A549 (cell line): ENCODE measurements around the gene TMEM125. TPM values are rescaled to one million over a fixed set of nuclear protein-coding genes. Genes with fewer than 3 reads are reported as not detected.

ENCODE experiments used
- ATAC-seq, 2 experiments: fragments of 200-7000 bp in 1 of 2; fragments of >200 bp in 1 of 2; cut with Nextera tagmentation in 1 of 2; cut with Tn5 transposase in 1 of 2; 3 replicates each; pipeline versions ENCODE4 v1.8.0 to v1.9.1; 2018 to 2020; ENCODE audit warnings: mild to moderate bottlenecking in 1 of 2, moderate library complexity in 1 of 2
- CTCF ChIA-PET: fragments of 300-600 bp; sonication (Branson Sonifier 250); formaldehyde crosslinking; extraction: SDS; loops from one replicate; lab custom pipeline; 2021; ENCODE audit warnings: antibody characterized with exemption, inconsistent platforms; lab: Yijun Ruan, JAX
- POLR2A ChIA-PET: fragments of 350-600 bp; formaldehyde crosslinking; extraction: SDS; loops from one replicate; lab custom pipeline; 2021; ENCODE audit warnings: antibody characterized with exemption, inconsistent platforms; lab: Yijun Ruan, JAX
- DNase-seq, 2 experiments: peaks; one replicate each; pipeline versions ENCODE4 v3.0.0 to v3.0.0-alpha.2; 2011 to 2016; ENCODE audit warnings: low read depth in 1 of 2, low spot score in 1 of 2
- FAIRE-seq: peaks from 2 replicates; lab custom pipeline; 2011; peaks lifted over from hg19 to GRCh38; lab: Jason Lieb, UNC
- H3K27ac ChIP-seq, 2 experiments: fragments of >200 bp; sonication (Bioruptor Twin); formaldehyde crosslinking; 3 replicates each; pipeline ENCODE4 v1.5.1; 2016 to 2017
- H3K4me1 ChIP-seq: fragments of >200 bp; sonication (Bioruptor Twin); formaldehyde crosslinking; 3 replicates; pipeline ENCODE4 v1.6.1; 2016
- H3K4me2 ChIP-seq: fragments of >200 bp; sonication (Bioruptor Twin); formaldehyde crosslinking; 3 replicates; pipeline ENCODE4 v1.6.1; 2016
- H3K4me3 ChIP-seq: fragments of >200 bp; sonication (Bioruptor Twin); formaldehyde crosslinking; 3 replicates; pipeline ENCODE4 v1.5.1; 2016
- H3K9me3 ChIP-seq: fragments of >200 bp; sonication (Bioruptor Twin); formaldehyde crosslinking; 3 replicates; pipeline ENCODE4 v1.6.1; 2016
- BCL3 ChIP-seq: fragments of >200 bp; sonication (Bioruptor Twin); formaldehyde crosslinking; IDR thresholded peaks from 3 replicates; pipeline ENCODE4 v1.6.1; 2016
- CBX8 ChIP-seq: fragments of 200-600 bp; sonication (generic); IDR thresholded peaks from 2 replicates; pipeline ENCODE4 v1.6.1; 2016
- CHD2 ChIP-seq: fragments of 150-350 bp; IDR thresholded peaks from 2 replicates; pipeline ENCODE4 v1.6.1; 2014; ENCODE audit warnings: low read length; ENCODE audit not compliant: partially characterized antibody
- CHD4 ChIP-seq: fragments of 200-600 bp; sonication (generic); IDR thresholded peaks from 2 replicates; pipeline ENCODE4 v1.6.1; 2016; ENCODE audit warnings: antibody characterized with exemption, mild to moderate bottlenecking, borderline replicate concordance
- EHF ChIP-seq: fragments of 250-450 bp; sonication (Bioruptor Pico); IDR thresholded peaks from 2 replicates; pipeline ENCODE4 v1.5.0; 2020; ENCODE audit warnings: mild to moderate bottlenecking
- ESRRA ChIP-seq: fragments of 150-350 bp; IDR thresholded peaks from 2 replicates; pipeline ENCODE4 v1.6.1; 2014; ENCODE audit warnings: mild to moderate bottlenecking, low read length, borderline replicate concordance
- FOXS1 ChIP-seq: fragments of 250-450 bp; sonication (Bioruptor Pico); IDR thresholded peaks from 2 replicates; pipeline ENCODE4 v1.5.0; 2020; ENCODE audit warnings: mild to moderate bottlenecking, moderate library complexity
- GATA3 ChIP-seq: IDR thresholded peaks from 2 replicates; pipeline ENCODE4 v1.6.1; 2012; ENCODE audit warnings: borderline replicate concordance
- HDAC2 ChIP-seq: fragments of 200-600 bp; sonication (generic); IDR thresholded peaks from 2 replicates; pipeline ENCODE4 v1.6.1; 2016
- HEYL ChIP-seq: fragments of 250-450 bp; sonication (Bioruptor Pico); IDR thresholded peaks from 2 replicates; pipeline ENCODE4 v1.8.0; 2021; ENCODE audit warnings: mild to moderate bottlenecking, moderate library complexity
- HOXA7 ChIP-seq: fragments of 250-450 bp; sonication (Bioruptor Pico); IDR thresholded peaks from 2 replicates; pipeline ENCODE4 v1.5.0; 2020; ENCODE audit warnings: mild to moderate bottlenecking, moderate library complexity
- JUN ChIP-seq, 2 experiments: fragments of >200 bp; sonication (Bioruptor Twin); formaldehyde crosslinking; IDR thresholded peaks; 2 replicates in 1 of 2; 3 replicates in 1 of 2; pipeline ENCODE4 v1.6.1; 2016 to 2017
- JUNB ChIP-seq: fragments of >200 bp; sonication (Bioruptor Twin); formaldehyde crosslinking; IDR thresholded peaks from 2 replicates; pipeline ENCODE4 v1.6.1; 2016
- MAX ChIP-seq: IDR thresholded peaks from 2 replicates; pipeline ENCODE4 v1.6.1; 2012
- MAZ ChIP-seq: fragments of 150-350 bp; IDR thresholded peaks from 2 replicates; pipeline ENCODE4 v1.6.1; 2014; ENCODE audit warnings: antibody characterized with exemption, low read depth, low read length, borderline replicate concordance
- NFE2L2 ChIP-seq: fragments of 150-350 bp; conservative IDR thresholded peaks from 2 replicates; pipeline ENCODE4 v1.6.1; 2014; ENCODE audit warnings: low read length
- NPAS2 ChIP-seq: fragments of 250-450 bp; sonication (Bioruptor Pico); IDR thresholded peaks from 2 replicates; pipeline ENCODE4 v1.8.0; 2022; ENCODE audit warnings: mild to moderate bottlenecking, moderate library complexity, borderline replicate concordance
- PBX3 ChIP-seq: IDR thresholded peaks from 2 replicates; pipeline ENCODE4 v1.6.1; 2012
- RAD21 ChIP-seq, 2 experiments: fragments of >200 bp in 1 of 2; sonication (Bioruptor Twin) in 1 of 2; formaldehyde crosslinking in 1 of 2; IDR thresholded peaks in 1 of 2; conservative IDR thresholded peaks in 1 of 2; 2 replicates in 1 of 2; 3 replicates in 1 of 2; pipeline ENCODE4 v1.6.1; 2012 to 2018; ENCODE audit warnings: inconsistent platforms in 1 of 2
- SREBF2 ChIP-seq: fragments of 450-650 bp; IDR thresholded peaks from 2 replicates; pipeline ENCODE4 v1.6.1; 2014; ENCODE audit warnings: mild to moderate bottlenecking, moderate library complexity
- TP53 ChIP-seq: fragments of 250-450 bp; sonication (Bioruptor Pico); IDR thresholded peaks from 2 replicates; pipeline ENCODE4 v1.5.0; 2021; ENCODE audit warnings: mild to moderate bottlenecking, moderate library complexity
- ZC3H11A ChIP-seq: fragments of 450-650 bp; IDR thresholded peaks from 2 replicates; pipeline ENCODE4 v1.6.1; 2014; ENCODE audit warnings: antibody characterized with exemption, mild to moderate bottlenecking
- ZFP36 ChIP-seq: fragments of 450-650 bp; IDR thresholded peaks from 2 replicates; pipeline ENCODE4 v1.6.1; 2014; ENCODE audit warnings: borderline replicate concordance; ENCODE audit not compliant: partially characterized antibody
- ZNF302 ChIP-seq: fragments of 250-450 bp; sonication (Bioruptor Pico); IDR thresholded peaks from 2 replicates; pipeline ENCODE4 v1.9.0; 2021; ENCODE audit warnings: inconsistent platforms, mild to moderate bottlenecking, moderate library complexity
- ZSCAN20 ChIP-seq: fragments of 250-450 bp; sonication (Bioruptor Pico); IDR thresholded peaks from 2 replicates; pipeline ENCODE4 v1.8.0; 2022; ENCODE audit warnings: mild to moderate bottlenecking, moderate library complexity
- WGBS: methylation state at CpG from one replicate; pipeline ENCODE4 v1.1.6; 2017; ENCODE audit errors: missing lambda C conversion rate; 5-methylcytosine and 5-hydroxymethylcytosine counted together
- polyA plus RNA-seq, 4 experiments: library from polyadenylated mRNA; depleted of rRNA in 3 of 4; stranded (reverse); fragments of >200 nt; fragmentation: RNase III in 1 of 4; extraction: RNeasy Plus Mini Kit Qiagen cat#74134 plus additional on column Dnase treatment in 1 of 4; gene quantifications; 2 replicates in 3 of 4; 3 replicates in 1 of 4; pipeline ENCODE4 v1.2.3, GENCODE V29; 2011 to 2017

TMEM125 gene
- polyA plus RNA-seq, 2 of the 4 experiments (the other 2 are of a cell fraction), result not detected

GRCh38 chr1:43303471-43304313 is 33.9 kb downstream of the TMEM125 start:
- WGBS, result 79% methylated on average over 8 of the region's 8 CpGs
- no peak for DNase-seq
- no peak for TF ChIP-seq CHD2
- no peak for TF ChIP-seq JUN (IDR thresholded peaks at IDR 0.05)
- no peak for TF ChIP-seq ZNF302 (CRISPR knock-in tag)
- TF ChIP-seq FOXS1, result no peak
- no peak for TF ChIP-seq GATA3
- no peak for TF ChIP-seq ESRRA
- no peak for TF ChIP-seq CHD4
- TF ChIP-seq HDAC2, result no peak
- TF ChIP-seq ZFP36, result no peak
- TF ChIP-seq ZC3H11A, result no peak
- TF ChIP-seq MAX, result no peak
- TF ChIP-seq SREBF2, result no peak
- no peak for TF ChIP-seq MAZ
- TF ChIP-seq ZSCAN20 (CRISPR knock-in tag), result no peak
- TF ChIP-seq JUNB, result no peak
- TF ChIP-seq BCL3, result no peak
- TF ChIP-seq HOXA7 (CRISPR knock-in tag), result no peak
- TF ChIP-seq, all 56 proteins: peak for 0
- CTCF ChIA-PET, result interaction anchor here (0.8 kb wide), 1 partner anchor 13 kb away, joined by 3 read pairs; no protein-coding TSS in a partner anchor
- no peak overlapping the region for H3K4me2 ChIP-seq
- FAIRE-seq, result no peak
- no peaks in the 10 kb centered on the region for H3K4me1 ChIP-seq
- POLR2A ChIA-PET, result no interaction called here
- H3K27ac ChIP-seq, result no peak overlapping the region
- no peak overlapping the region for H3K4me3 ChIP-seq
- ATAC-seq, result no peak
- H3K9me3 ChIP-seq, result no peaks in the 10 kb centered on the region

GRCh38 chr1:43304314-43304681 is 34.5 kb downstream of the TMEM125 start:
- no peak overlapping the region for H3K4me2 ChIP-seq
- FAIRE-seq (no peak), ATAC-seq (no peak)
- 72% methylated on average over 8 of the region's 8 CpGs for WGBS
- POLR2A ChIA-PET, result no interaction called here
- TF ChIP-seq PBX3, result no peak
- no peak for TF ChIP-seq CHD4
- TF ChIP-seq MAX, result no peak
- TF ChIP-seq, all 56 proteins: peak for 0
- CTCF ChIA-PET, result interaction anchor here (2.1 kb wide), 1 partner anchor 13 kb away, joined by 5 read pairs; no protein-coding TSS in a partner anchor
- H3K4me1 ChIP-seq, result no peaks in the 10 kb centered on the region
- H3K27ac ChIP-seq, result no peak overlapping the region
- no peak overlapping the region for H3K4me3 ChIP-seq
- H3K9me3 ChIP-seq, result no peaks in the 10 kb centered on the region
- DNase-seq, result no peak

- no peak for TF ChIP-seq PBX3
- no peak for TF ChIP-seq TP53 (CRISPR knock-in tag)
- TF ChIP-seq BCL3, result no peak
- no peak for TF ChIP-seq CBX8
- no peak for TF ChIP-seq HEYL (CRISPR knock-in tag)
- no peak for TF ChIP-seq NFE2L2
- no peak for TF ChIP-seq NPAS2 (CRISPR knock-in tag)
- no peak for TF ChIP-seq RAD21 (conservative IDR thresholded peaks at IDR 0.05 in 1 of 2, IDR thresholded peaks at IDR 0.05 in 1 of 2)
- no peak for TF ChIP-seq EHF (CRISPR knock-in tag)
- TF ChIP-seq JUNB, result no peak
- TF ChIP-seq CHD4, result no peak
- no peak for DNase-seq
- ChIA-PET CTCF (interaction anchor here (2.1 kb wide), 1 partner anchor 12 kb away, joined by 5 read pairs; no protein-coding TSS in a partner anchor), POLR2A (no interaction called here)
- Histone ChIP-seq H3K27ac (no peak overlapping the region), H3K4me2 (no peak overlapping the region), H3K9me3 (no peaks in the 10 kb centered on the region), H3K4me3 (no peak overlapping the region), H3K4me1 (no peaks in the 10 kb centered on the region)
- no peak for FAIRE-seq
- no peak for ATAC-seq
- WGBS, result 89% methylated on average over 29 of the region's 46 CpGs
These were observed 35.1 kb downstream of the TMEM125 start for GRCh38 chr1:43304771-43305300.
